ENCODE results near the gene SEC61B. TPM values are rescaled to one million over a fixed set of nuclear protein-coding genes. Genes with fewer than 3 reads are reported as not detected.

Gene SEC61B
- total RNA-seq, 4 donors from 2014 or later = 50.5 to 121 (median 67.6) TPM

- no peak for TF ChIP-seq CTCF (IDR thresholded peaks at IDR 0.05; ENCODE audit: low read depth)
Measured at GRCh38 chr9:99185348-99185632, 36.8 kb upstream of the SEC61B start.

GRCh38 chr9:99185934-99186333 is 36.1 kb upstream of the SEC61B start:
- TF ChIP-seq CTCF (IDR thresholded peaks at IDR 0.05; ENCODE audit: low read depth) = no peak

GRCh38 chr9:99187311-99187710 is 34.8 kb upstream of the SEC61B start:
- no peak for TF ChIP-seq CTCF (IDR thresholded peaks at IDR 0.05; ENCODE audit: low read depth)

- no peak for TF ChIP-seq CTCF (IDR thresholded peaks at IDR 0.05; ENCODE audit: low read depth)
Measured at GRCh38 chr9:99189186-99189585, 32.9 kb upstream of the SEC61B start.

GRCh38 chr9:99189887-99190596 is 32.0 kb upstream of the SEC61B start:
- TF ChIP-seq CTCF (IDR thresholded peaks at IDR 0.05; ENCODE audit: low read depth) = no peak

GRCh38 chr9:99190597-99191283 is 31.3 kb upstream of the SEC61B start:
- TF ChIP-seq CTCF (IDR thresholded peaks at IDR 0.05; ENCODE audit: low read depth) = no peak

- TF ChIP-seq CTCF (IDR thresholded peaks at IDR 0.05; ENCODE audit: low read depth) = no peak
Measured at GRCh38 chr9:99192786-99193465, 29.2 kb upstream of the SEC61B start.
